HCEC 1CT (cell line): ENCODE data around the gene SF3B3.
"Not testable (repeated sequence)": the region's sequence is repeated elsewhere in the genome, so short reads cannot be mapped to it uniquely, and the experiment has no call there.

Experiments
- DNase-seq: peaks from one replicate; pipeline ENCODE4 v3.0.0-alpha.2; 2017

SF3B3 gene

DNA sequence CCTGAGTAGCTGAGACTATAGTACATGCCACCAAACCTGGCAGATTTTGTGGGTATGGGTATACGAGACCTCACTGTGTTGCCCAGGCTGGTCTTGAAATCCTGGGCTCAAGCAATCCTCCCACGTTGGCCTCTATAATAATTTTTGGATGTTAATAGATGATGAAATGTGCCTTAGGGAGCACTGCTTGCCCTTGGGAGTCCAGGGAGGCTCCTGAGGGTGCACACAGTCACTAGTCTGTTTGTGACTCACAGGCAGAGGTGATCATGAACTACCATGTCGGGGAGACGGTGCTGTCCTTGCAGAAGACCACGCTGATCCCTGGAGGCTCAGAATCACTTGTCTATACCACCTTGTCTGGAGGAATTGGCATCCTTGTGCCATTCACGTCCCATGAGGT, 46.1 kb downstream of the SF3B3 start:
- DNase-seq: no peak

DNA sequence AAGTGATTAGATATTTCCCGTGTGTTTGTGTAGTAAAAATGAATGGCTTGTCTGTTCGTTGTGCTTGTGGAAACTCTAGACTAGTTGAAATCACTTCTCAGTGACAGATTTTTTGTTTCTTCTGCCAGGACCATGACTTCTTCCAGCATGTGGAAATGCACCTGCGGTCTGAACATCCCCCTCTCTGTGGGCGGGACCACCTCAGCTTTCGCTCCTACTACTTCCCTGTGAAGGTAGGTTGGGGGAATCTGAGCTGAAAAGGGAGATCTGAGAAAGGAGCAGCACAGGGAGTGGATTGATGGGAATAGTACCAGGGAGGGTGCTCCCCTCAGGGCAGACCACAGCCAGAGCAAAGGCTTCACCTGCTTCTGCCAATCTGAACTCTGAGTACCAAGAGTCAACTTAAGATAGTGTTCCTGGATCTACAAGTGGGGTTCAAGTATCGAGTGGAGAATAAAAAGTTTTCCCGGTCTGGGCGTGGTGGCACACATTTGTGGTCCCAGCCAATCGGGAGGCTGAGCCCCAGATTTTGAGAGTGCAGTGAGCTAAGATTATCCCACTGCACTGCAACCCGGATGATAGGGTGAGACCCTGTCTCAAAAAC, 47.5 kb downstream of the SF3B3 start:
- no peak for DNase-seq

DNA sequence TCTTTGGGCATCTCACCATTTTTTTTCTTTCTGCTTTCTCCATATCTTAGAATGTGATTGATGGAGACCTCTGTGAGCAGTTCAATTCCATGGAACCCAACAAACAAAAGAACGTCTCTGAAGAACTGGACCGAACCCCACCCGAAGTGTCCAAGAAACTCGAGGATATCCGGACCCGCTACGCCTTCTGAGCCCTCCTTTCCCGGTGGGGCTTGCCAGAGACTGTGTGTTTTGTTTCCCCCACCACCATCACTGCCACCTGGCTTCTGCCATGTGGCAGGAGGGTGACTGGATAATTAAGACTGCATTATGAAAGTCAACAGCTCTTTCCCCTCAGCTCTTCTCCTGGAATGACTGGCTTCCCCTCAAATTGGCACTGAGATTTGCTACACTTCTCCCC, 48.0 kb downstream of the SF3B3 start:
- no peak for DNase-seq

DNA sequence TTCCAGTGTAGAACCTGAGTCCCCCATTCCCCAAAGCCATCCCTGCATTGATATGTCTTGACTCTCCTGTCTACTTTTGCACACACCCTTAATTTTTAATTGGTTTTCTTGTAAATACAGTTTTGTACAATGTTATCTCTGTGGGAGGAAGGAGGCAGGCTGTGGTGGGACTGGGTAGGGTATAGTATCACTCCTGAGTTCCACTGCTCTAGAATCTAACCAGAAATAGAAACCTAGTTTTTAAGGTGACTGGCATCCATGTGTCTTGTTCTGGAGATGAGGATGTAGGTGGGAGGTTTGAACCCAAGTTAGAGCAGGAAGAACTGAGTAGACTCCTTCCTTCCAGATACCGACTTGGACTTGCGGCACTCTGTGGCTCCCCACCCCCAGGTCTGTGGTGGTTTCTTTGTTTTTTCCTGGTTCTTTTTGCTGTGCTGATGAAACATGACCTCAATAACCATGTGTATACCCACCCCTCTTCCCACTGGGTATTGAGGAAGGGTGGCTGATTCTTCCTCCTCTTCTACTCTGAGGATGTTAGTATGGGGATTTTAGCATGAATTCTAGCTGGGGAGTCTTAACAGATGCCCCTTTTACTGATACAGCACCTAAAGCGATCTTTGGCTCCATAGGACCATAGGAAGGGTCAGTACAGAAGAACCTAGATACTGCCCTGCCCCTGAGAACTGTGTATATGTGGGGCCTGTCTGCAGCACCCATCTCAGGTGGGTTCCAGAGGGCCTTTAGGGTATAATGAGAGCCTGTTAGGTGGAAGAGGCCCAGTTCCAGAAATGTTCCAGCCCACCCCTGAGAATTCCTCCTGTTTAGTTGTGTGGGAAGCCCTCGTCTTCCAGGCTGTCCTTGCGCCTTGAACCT, 48.7 kb downstream of the SF3B3 start:
- DNase-seq: no peak

DNA sequence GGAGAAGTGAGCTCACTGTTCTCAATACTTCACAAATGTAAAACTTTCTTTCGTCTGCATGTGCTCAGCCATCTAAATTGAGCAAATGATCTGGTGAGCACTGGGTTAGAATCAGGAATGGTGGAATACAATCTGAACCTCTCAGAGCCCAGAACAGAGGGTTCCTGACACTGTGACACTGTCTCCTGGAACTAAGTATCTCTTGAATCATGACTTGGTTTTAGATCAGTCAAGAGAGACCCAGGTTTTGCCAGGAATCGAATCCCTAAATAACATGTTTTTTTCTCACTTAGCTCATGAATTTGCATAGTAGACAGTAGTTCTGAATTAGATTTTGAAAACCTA, 49.3 kb downstream of the SF3B3 start:
- no peak for DNase-seq

DNA sequence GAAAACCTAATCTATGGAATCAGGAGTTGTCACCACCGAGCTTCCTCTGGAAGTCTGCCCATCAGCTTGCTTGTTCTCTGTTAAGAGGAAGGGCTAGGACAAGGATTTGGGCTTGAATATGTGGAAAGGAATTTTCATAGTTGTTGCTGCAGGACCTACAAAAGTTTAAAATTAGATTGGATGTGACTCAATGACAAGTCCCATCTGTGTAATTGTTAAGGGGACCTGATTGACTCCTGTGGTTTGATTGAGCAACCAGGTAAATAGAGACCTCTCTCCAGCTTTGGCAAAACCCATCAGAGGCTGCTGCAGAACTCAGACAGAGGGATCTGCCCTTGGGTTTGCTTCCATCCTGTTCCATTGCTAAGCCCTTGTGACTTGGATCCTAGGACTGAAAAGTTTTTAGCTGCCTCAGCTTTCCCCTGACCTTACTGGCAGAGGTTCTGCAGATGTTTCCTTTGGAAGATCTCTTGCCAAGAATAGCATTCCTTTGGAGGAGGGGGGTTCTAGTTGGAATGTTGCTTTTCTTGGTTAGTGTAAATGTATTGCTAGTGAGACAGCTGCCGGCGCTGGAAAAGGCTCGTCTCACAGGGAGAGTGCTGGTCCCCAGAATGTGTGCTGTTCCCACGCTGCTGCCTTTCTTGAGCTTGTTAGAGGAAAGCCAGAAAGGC, 50.0 kb downstream of the SF3B3 start:
- peak; percentile 96 for DNase-seq

DNA sequence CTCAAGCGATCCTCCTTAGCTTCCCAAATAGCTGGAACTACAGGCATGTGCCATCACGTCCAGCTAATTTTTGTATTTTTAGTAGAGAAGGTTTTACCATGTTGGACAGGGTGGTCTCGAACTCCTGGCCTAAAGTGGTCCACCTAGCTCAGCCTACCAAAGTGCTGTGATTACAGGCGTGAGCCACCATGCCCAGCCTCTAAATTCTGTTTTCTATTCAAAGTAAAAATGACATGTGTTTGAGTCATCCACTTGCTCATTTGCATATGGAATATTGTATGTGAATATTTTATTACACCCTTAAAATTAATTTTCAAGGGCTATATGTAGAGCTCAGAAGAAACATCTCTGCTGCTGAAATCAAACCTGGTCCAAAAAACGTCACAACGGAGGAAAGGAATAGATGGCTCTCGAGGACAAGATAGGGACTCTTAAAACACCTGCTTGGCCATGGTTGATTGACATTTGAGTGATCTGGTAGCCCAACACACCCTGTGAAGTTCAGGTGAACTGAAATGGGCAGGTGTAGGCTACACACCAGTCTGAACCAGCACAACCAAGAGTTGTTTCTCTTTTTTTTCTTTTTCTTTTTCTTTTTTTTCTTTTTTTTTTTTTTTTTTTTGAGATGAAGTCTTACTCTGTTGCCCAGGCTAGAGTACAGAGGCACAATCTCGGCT, 51.1 kb downstream of the SF3B3 start:
- DNase-seq: no peak

DNA sequence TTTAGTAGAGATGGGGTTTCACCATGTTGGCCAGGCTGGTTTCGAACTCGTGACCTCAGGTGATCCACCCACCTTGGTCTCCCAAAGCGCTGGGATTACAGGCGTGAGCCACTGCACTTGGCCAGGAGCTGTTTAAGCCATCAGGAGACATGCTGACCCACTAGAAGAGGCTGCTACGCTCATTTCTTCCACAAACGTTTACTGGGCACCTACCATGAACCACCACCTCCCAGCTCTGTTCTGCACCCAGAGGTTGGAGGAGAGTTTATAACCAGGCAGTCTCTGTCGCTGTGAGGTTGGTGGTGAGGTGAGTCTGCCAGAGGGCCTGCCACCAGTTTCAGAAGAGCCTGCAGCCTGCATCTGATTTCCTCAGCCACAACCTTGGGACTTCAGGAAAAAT, 51.8 kb downstream of the SF3B3 start:
- DNase-seq: no peak

DNA sequence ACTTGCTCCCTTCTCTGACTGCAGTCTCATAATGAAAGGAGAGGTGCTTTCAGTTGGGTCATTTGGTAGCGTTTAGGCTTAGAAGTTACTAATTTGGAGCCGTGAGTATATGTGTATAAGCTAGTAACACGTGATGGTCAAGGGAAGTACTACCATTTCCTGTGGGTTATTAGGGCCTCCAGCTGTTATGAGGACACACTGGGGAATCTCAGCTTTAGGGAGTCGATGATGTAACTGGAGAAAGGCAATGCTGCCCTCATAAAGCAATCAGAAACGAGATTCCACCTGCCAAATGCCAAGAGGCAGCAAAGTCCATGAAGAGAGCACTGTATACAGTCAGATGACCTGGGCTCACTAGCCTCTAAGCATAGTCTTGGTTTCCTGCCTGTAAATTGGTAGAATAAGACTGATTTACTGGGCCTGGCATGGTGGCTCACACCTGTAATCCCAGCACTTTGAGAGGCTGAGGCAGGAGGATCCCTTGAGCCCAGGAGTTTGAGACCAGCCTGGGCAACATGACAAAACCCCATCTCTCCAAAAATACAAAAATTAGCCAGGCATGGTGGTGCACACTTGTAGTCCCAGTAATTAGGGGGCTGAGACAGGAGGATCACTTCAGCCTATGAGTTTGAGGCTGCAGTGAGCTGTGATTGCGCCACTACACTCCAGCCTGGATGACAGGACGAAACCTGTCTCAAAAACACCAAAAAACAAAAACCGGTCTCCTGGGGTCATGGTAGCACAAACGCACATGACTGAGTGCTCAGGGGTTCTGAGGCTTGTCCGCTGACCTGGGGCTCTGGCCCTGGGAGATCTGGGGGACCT, 53.0 kb downstream of the SF3B3 start:
- peak; percentile 96 for DNase-seq

DNA sequence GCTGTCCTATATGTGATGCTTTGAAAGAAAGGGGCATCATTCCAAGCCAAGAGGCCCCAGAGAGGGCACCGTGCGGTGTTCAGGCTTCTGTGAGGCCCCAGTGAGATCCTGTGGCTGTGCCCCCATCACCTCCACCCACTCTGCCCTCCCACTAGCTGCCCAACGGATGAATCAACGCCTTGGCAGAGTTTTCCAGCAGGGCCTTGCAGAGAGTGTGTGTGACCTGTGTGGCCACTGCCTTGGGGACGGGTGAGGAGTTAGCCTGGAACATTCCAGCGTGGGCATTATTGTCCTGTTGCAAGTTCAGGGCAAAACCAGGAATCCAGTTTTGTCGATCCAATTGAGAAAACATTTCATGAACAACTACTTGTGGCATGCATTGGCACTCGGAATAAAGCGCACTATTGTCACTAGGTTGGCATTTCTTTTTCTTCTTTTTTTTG, 53.7 kb downstream of the SF3B3 start:
- DNase-seq: peak; percentile 38

DNA sequence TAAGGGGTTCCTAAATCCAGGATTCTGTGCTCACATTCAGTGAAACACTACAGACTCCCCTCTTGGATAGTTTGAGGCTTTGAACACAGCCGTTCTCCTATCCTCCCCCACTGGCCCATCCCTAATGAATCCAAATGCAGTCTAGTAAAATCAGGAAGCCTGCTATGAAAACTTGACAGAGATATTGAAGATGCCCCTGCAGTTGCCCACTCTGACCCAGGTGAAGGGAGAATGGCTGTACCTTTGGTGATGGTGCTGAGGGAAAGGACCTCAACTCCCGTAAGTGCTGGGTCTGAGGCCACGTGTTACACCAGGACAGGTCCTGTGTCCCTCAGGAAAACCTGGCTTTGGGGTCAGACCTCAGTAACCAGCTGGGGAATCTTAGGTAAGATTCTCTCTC, 54.4 kb downstream of the SF3B3 start:
- no peak for DNase-seq

DNA sequence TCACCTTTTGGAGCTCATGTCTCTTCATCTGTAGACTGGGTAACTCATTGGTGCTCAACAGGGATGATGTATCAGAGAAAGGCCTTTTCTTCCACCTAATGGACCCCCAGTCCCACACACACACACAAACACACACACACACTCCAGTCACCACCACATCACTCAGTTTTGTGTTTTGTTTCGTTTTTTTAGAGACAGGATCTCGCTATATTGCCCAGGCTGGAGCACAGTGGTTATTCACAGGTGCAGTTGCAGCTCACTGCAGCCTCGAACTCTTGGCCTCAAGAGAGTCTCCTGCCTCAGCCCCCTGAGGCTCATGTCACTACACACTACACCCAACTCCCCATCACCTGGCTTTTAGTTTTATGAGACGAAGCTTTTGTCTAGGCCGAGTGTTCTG, 55.6 kb downstream of the SF3B3 start:
- DNase-seq: no peak

DNA sequence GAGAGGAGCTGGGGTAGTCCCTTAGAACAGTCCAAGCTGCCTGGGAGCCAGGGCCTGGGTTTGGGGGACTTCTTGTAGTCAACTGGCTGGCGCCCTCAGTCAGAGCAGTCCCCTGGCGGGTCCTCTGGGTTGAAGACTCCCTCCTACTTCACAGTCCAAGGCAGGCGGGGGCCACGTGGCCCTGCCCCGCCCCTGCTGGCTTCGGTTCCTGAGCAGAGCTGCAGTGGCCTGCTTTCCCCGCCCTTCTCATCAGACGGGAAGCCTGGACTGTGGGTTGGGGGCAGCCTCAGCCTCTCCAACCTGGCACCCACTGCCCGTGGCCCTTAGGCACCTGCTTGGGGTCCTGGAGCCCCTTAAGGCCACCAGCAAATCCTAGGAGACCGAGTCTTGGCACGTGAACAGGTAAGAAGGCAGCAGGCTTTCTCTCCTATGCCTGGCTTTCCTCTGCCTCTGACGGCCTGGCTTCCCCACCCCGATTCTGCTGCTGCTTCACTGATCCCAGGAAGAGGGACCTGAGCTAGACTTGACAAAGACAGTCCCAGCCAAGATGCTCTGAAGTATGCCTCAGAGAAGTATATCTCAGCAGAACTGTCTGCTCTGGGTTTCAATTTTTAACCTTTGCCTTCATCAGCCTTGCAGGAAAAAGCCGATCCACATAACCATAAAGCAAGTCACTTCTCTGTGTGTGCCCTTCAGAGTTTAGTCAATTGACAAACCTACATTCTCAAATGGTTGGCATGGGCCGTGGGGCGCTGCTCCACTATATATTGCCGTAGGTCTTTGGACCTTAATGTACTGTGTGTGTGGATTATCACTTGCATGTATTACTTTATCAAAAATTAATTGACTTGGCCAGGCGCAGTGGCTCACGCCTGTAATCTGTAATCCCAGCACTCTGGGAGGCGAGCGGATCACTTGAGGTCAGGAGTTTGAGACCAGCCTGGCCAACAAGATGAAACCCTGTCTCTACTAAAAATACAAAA, 56.3 kb downstream of the SF3B3 start:
- DNase-seq: no peak

DNA sequence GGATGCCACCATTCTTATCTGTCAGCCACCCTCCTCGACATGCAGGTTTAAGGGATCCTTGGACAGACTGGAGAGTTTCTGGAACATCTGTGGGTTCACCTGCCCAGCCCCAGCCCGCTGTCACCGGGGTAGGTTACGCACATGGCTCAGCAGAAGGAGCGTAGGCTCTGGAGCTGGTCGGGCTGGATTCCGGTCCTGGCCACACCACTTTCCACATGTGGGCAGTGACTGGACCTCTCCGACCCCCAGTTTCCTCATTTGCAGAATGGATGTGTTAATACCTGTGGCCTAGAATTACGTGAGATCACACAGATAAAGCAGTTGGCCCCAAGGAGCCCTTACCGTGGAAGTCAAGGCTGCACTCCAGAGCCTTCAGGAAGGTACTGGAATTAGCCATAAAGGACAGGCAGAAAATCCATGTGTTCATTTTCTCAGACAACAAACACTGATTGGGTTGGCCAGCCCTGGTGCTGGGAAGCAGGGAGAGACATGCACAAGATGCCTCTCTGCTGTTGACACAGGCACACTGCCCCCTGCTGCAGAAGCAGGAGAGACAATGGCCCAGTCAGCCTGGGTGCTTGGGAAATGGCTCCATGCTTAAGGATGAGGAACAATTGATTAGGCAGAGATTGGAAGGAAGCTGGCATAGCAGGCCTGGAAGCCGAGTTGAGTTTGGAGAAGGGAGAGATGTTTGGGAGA, 58.8 kb downstream of the SF3B3 start:
- DNase-seq: no peak

DNA sequence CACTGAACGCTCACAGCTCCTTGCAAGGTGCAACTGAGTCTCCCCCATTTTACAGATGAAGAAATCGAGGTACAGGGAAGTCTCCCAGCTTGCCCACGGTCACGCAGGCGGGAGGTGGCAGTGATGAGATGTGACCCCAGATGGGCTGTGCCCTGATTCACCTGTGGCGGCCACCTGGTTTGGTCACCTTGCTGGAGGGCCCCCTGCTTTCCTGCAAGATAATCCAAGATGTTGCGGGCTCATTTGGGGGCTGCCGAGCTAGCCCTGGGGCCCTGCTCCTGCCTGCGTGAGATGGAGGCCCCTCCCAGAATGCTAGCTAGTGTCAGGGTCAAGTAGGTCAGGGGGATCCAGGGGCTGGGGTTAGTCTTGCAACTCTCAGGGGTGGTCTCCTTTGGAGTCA, 63.1 kb downstream of the SF3B3 start:
- DNase-seq: no peak

DNA sequence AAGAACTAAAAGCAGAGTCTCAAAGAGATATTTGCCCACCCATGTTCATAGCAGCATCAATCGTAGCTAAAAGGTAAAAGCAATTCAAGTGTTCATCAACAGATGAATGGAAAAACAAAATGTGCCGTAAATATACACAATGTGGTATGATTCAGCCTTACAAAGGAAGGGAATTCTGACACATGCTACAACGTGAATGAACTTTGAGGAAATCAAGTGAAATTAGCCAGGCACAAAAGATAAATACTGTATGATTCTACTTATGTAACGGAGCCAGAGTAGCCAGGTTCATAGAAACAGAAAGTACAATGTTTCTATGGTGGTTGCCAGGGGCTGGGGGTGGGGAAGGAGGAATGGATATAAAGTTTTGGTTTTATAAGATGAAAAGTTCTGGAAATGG, 64.9 kb downstream of the SF3B3 start:
- DNase-seq: peak; percentile 33

DNA sequence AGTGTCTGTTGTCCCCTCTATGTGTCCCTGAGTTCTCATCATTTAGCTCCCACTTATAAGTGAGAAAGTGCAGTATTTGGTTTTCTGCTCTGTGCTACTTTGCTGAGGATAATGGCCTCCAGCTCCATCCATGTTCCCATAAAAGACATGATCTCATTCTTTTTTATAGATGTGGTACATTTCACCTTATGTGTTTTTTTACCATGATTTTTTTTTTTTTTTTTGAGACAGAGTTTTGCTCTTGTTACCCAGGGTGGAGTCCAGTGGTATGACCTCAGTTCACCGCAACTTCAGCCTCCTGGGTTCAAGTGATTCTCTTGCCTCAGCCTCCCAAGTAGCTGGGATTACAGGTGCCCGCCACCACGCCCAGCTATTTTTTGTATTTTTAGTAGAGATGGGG, 65.8 kb downstream of the SF3B3 start:
- DNase-seq: not testable (repeated sequence)

DNA sequence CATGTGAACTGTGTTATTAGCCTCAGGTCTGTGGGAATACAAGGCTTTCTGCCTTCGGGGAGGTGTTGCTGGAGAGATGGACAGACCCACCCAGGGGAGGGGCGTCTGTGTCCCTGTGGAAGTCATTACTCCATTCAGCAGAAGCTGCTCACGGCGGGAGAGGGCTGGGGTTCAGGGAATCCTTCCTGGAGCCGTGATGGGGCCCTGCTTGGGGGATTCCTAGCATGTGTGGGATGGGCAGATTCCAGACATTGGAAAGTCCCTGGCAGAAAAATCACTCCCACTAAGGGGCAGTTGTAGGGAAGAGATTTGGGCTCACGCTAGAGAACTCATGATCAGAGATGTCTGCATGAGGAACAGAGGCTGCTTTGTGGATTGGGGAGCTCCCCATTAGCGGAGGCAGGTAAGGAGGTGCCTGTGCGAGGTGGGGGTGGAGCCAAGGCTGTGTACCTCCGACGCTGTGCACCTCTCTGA, 66.4 kb downstream of the SF3B3 start:
- DNase-seq: no peak

DNA sequence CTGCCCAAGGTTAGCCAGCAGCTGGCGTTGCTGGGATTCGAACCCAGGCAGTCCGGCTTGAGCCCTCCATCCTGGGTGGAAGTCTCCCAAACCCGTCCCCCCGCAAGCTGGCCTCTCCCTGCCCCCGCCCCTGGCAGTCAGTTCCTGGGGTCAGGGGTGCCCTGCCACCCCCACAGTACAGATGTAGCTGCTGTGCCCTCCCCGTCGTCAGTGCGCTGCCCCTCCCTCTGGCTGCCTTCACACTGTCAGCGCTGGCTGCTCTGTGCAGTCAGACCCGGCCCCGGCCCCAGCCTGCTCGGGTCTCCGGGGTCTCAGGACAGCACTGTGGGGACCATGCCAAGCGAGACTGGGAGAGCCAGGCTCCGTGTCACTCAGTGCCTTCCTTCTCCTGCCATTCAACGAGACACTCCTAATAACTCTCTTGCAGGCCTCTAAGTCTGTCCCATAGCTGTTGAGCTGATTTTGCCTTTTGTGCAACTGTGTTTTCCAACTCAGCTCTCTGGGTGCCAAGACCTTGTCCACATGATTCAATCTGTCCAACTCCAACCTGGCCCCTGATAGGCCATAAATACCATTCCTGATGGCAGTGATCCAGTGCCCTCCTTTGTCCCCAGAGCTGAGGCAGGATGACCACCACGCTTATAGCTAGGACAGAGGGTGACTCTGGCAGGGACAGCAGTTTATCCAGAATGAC, 67.3 kb downstream of the SF3B3 start:
- DNase-seq: no peak

DNA sequence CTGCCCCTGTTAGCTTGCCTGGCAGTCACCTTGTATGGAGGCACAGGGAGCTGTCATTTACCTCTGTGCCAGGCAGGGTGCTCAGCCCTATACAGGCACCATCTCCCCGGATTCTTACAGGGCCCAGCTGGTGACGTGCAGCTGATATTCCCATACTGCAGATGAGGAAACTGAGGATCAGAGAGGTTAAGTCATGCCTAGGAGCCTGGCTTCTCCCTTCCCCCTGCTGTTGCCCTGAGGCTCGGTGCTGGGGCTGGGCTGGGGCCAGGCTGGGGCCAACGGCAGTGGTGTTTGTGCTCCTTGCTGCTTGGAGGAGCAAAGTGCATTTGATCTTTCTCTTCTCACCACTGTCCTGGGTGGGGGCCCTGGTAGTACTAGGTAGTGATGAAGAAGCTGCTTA, 68.0 kb downstream of the SF3B3 start:
- no peak for DNase-seq
